Thymus (tissue), 11 donors: ENCODE data around the gene MCM8. TPM values are rescaled to one million over a fixed set of nuclear protein-coding genes. Genes with fewer than 3 reads are reported as not detected.
A peak's percentile ranks its signal among the peaks of the same experiment; 100 is the strongest.

Experiments
- DNase-seq, 9 donors: peaks; one replicate each; pipeline ENCODE4 v3.0.0-alpha.2; 2013; ENCODE audit warnings: low spot score in 9 of 9, low read depth in 6 of 9, missing footprints in 1 of 9
- H3K27ac ChIP-seq, 2 donors: one replicate each; pipeline ENCODE4 v1.5.1; 2013; ENCODE audit warnings: control low read depth in 1 of 2, low read depth in 1 of 2, low read length in 1 of 2, mild to moderate bottlenecking in 1 of 2, moderate library complexity in 1 of 2
- H3K27me3 ChIP-seq, 2 donors: one replicate each; pipeline ENCODE4 v1.5.1; 2013; ENCODE audit warnings: low read length in 1 of 2; ENCODE audit not compliant: control insufficient read depth in 2 of 2, insufficient read depth in 1 of 2
- H3K36me3 ChIP-seq, 2 donors: one replicate each; pipeline ENCODE4 v1.5.1; 2013; ENCODE audit warnings: low read length in 1 of 2, mild to moderate bottlenecking in 1 of 2, moderate library complexity in 1 of 2; ENCODE audit not compliant: control insufficient read depth in 2 of 2, insufficient read depth in 2 of 2
- H3K4me1 ChIP-seq, 2 donors: one replicate each; pipeline ENCODE4 v1.5.1; 2013; ENCODE audit warnings: low read length in 2 of 2; ENCODE audit not compliant: control insufficient read depth in 2 of 2, insufficient read depth in 2 of 2
- H3K4me3 ChIP-seq, 2 donors: one replicate each; pipeline ENCODE4 v1.5.1; 2013; ENCODE audit warnings: low read length in 2 of 2, control low read depth in 1 of 2, mild to moderate bottlenecking in 1 of 2
- H3K9me3 ChIP-seq, 2 donors: one replicate each; pipeline ENCODE4 v1.5.1; 2013; ENCODE audit warnings: low read length in 1 of 2, mild to moderate bottlenecking in 1 of 2; ENCODE audit not compliant: control insufficient read depth in 2 of 2, insufficient read depth in 1 of 2
- WGBS: extraction: QIAGEN DNeasy Blood & Tissue Kit; methylation state at CpG from one replicate; pipeline ENCODE4 v1.1.7; 2013; 5-methylcytosine and 5-hydroxymethylcytosine counted together
- polyA plus RNA-seq: library from polyadenylated mRNA; stranded (reverse); fragments of 200-250 nt; gene quantifications from one replicate; pipeline ENCODE4 v1.2.3, GENCODE V29; 2013
- total RNA-seq: library from RNA; stranded (reverse); fragments of 120-200 nt; gene quantifications from one replicate; pipeline ENCODE4 v1.2.4, GENCODE V29; 2013
- donor health status: healthy.

The MCM8 gene
- total and polyA plus RNA-seq, 2 donors, result 4.9 to 15.4 TPM

- Histone ChIP-seq H3K4me3 (no peak overlapping the region), H3K27ac (no peak overlapping the region), H3K36me3 (peaks cover 31 to 52% of the 10 kb centered on the region in 2 donors), H3K4me1 (no peaks in the 10 kb centered on the region), H3K27me3 (no peaks in the 10 kb centered on the region), H3K9me3 (no peaks in the 10 kb centered on the region)
- no peak for DNase-seq
- WGBS, result 80% methylated on average over 5 of the region's 5 CpGs
These were observed 30.5 kb downstream of the MCM8 start for GRCh38 chr20:5980720-5981538.

- Histone ChIP-seq H3K27ac (no peak overlapping the region), H3K9me3 (no peaks in the 10 kb centered on the region), H3K4me1 (no peaks in the 10 kb centered on the region), H3K27me3 (no peaks in the 10 kb centered on the region), H3K36me3 (peaks cover 17 to 37% of the 10 kb centered on the region in 2 donors), H3K4me3 (no peak overlapping the region)
- WGBS, result 97% methylated on average over 2 of the region's 2 CpGs
- no peak for DNase-seq
These were observed 36.9 kb downstream of the MCM8 start for GRCh38 chr20:5987383-5987782.

- no peak for DNase-seq
- Histone ChIP-seq H3K27ac (no peak overlapping the region), H3K36me3 (peaks cover 18 to 42% of the 10 kb centered on the region in 2 donors), H3K4me1 (no peaks in the 10 kb centered on the region), H3K9me3 (no peaks in the 10 kb centered on the region), H3K27me3 (no peaks in the 10 kb centered on the region), H3K4me3 (no peak overlapping the region)
- WGBS, result 99% methylated on average over 1 of the region's 1 CpG
These were observed 39.1 kb downstream of the MCM8 start for GRCh38 chr20:5989539-5989938.

GRCh38 chr20:5990946-5991345 is 40.5 kb downstream of the MCM8 start:
- WGBS, result 98% methylated on average over 3 of the region's 3 CpGs
- no peaks in the 10 kb centered on the region for H3K27me3 ChIP-seq
- H3K4me3 ChIP-seq, result no peak overlapping the region
- H3K9me3 ChIP-seq, result no peaks in the 10 kb centered on the region
- H3K27ac ChIP-seq, result no peak overlapping the region
- H3K36me3 ChIP-seq, result peaks cover 26 to 42% of the 10 kb centered on the region in 2 donors
- no peaks in the 10 kb centered on the region for H3K4me1 ChIP-seq
- DNase-seq, result no peak

GRCh38 chr20:5991623-5992441 is 41.4 kb downstream of the MCM8 start:
- Histone ChIP-seq H3K9me3 (no peaks in the 10 kb centered on the region), H3K4me1 (peaks cover 2% of the 10 kb centered on the region in 2 donors), H3K36me3 (peaks cover 28 to 36% of the 10 kb centered on the region in 2 donors), H3K4me3 (no peak overlapping the region), H3K27ac (no peak overlapping the region), H3K27me3 (no peaks in the 10 kb centered on the region)
- WGBS, result 55% methylated on average over 2 of the region's 2 CpGs
- no peak for DNase-seq

GRCh38 chr20:5996765-5997164 is 46.3 kb downstream of the MCM8 start:
- Histone ChIP-seq H3K27ac (no peak overlapping the region), H3K27me3 (no peaks in the 10 kb centered on the region), H3K4me1 (peaks cover 4 to 18% of the 10 kb centered on the region in 2 donors), H3K36me3 (peaks cover 19 to 26% of the 10 kb centered on the region in 2 donors), H3K9me3 (no peaks in the 10 kb centered on the region), H3K4me3 (no peak overlapping the region)
- DNase-seq, result peak in 3 of 9 donors; percentile 9 to 48 (median 23)
- WGBS, result 30% methylated on average over 1 of the region's 1 CpG

- H3K9me3 ChIP-seq, result no peaks in the 10 kb centered on the region
- DNase-seq, result no peak
- no peaks in the 10 kb centered on the region for H3K27me3 ChIP-seq
- peak overlapping the region in 1 of 2 donors; percentile 7 for H3K27ac ChIP-seq
- H3K4me1 ChIP-seq, result peaks cover 4 to 20% of the 10 kb centered on the region in 2 donors
- H3K36me3 ChIP-seq, result peaks cover 14% of the 10 kb centered on the region in 2 donors
- H3K4me3 ChIP-seq, result no peak overlapping the region
- WGBS, result 98% methylated on average over 9 of the region's 9 CpGs
These were observed 49.3 kb downstream of the MCM8 start for GRCh38 chr20:5999783-6000182.

GRCh38 chr20:6000871-6001270 is 50.4 kb downstream of the MCM8 start:
- Histone ChIP-seq H3K36me3 (peaks cover 7% of the 10 kb centered on the region in 2 donors), H3K4me3 (no peak overlapping the region), H3K27ac (peak overlapping the region in 1 of 2 donors; percentile 77), H3K27me3 (no peaks in the 10 kb centered on the region), H3K9me3 (no peaks in the 10 kb centered on the region), H3K4me1 (peaks cover 7 to 22% of the 10 kb centered on the region in 2 donors)
- DNase-seq, result peak in 3 of 9 donors; percentile 18 to 60 (median 31)
- WGBS, result 26% methylated on average over 8 of the region's 8 CpGs

- 2% methylated on average over 10 of the region's 10 CpGs for WGBS
These were observed 56.1 kb downstream of the MCM8 start for GRCh38 chr20:6006603-6006949.

More at GRCh38 chr20:6006603-6006949, 56.1 kb downstream of the MCM8 start:
- Histone ChIP-seq H3K4me3 (peak overlapping the region; percentile 71 to 94), H3K27ac (no peak overlapping the region), H3K9me3 (no peaks in the 10 kb centered on the region), H3K27me3 (no peaks in the 10 kb centered on the region), H3K36me3 (peaks cover 7 to 14% of the 10 kb centered on the region in 2 donors), H3K4me1 (peaks cover 10 to 13% of the 10 kb centered on the region in 2 donors)
- DNase-seq, result peak in 1 of 9 donors; percentile 20
